Transverse colon (tissue), 4 donors: ENCODE measurements around the gene SCG5.

ENCODE experiments used
- POLR2A ChIP-seq: fragments of 450-650 bp; IDR thresholded peaks from one replicate; pipeline ENCODE4 v1.6.1; 2016; ENCODE audit warnings: antibody characterized with exemption, mild to moderate bottlenecking, moderate library complexity
- POLR2AphosphoS5 ChIP-seq, 3 donors: sonication (generic); formaldehyde crosslinking; IDR thresholded peaks; one replicate each; pipeline ENCODE4 v1.6.1; 2016; ENCODE audit warnings: antibody characterized with exemption in 3 of 3
- TF ChIP-seq, protein P1 (sequence below), 5 experiments: fragments of 200-600 bp in 3 of 5; fragments of 450-650 bp in 2 of 5; sonication (generic) in 3 of 5; IDR thresholded peaks; 1 replicate in 2 of 5; 2 replicates in 3 of 5; pipeline ENCODE4 v1.5.1; 2016 to 2017; ENCODE audit warnings: antibody characterized with exemption in 5 of 5, inconsistent platforms in 3 of 5, mild to moderate bottlenecking in 2 of 5, moderate library complexity in 1 of 5

DNA sequence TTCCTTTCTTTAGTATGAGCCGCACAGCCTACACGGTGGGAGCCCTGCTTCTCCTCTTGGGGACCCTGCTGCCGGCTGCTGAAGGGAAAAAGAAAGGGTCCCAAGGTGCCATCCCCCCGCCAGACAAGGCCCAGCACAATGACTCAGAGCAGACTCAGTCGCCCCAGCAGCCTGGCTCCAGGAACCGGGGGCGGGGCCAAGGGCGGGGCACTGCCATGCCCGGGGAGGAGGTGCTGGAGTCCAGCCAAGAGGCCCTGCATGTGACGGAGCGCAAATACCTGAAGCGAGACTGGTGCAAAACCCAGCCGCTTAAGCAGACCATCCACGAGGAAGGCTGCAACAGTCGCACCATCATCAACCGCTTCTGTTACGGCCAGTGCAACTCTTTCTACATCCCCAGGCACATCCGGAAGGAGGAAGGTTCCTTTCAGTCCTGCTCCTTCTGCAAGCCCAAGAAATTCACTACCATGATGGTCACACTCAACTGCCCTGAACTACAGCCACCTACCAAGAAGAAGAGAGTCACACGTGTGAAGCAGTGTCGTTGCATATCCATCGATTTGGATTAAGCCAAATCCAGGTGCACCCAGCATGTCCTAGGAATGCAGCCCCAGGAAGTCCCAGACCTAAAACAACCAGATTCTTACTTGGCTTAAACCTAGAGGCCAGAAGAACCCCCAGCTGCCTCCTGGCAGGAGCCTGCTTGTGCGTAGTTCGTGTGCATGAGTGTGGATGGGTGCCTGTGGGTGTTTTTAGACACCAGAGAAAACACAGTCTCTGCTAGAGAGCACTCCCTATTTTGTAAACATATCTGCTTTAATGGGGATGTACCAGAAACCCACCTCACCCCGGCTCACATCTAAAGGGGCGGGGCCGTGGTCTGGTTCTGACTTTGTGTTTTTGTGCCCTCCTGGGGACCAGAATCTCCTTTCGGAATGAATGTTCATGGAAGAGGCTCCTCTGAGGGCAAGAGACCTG, 89.5 kb downstream of the SCG5 start:
- TF ChIP-seq, protein P1, sequence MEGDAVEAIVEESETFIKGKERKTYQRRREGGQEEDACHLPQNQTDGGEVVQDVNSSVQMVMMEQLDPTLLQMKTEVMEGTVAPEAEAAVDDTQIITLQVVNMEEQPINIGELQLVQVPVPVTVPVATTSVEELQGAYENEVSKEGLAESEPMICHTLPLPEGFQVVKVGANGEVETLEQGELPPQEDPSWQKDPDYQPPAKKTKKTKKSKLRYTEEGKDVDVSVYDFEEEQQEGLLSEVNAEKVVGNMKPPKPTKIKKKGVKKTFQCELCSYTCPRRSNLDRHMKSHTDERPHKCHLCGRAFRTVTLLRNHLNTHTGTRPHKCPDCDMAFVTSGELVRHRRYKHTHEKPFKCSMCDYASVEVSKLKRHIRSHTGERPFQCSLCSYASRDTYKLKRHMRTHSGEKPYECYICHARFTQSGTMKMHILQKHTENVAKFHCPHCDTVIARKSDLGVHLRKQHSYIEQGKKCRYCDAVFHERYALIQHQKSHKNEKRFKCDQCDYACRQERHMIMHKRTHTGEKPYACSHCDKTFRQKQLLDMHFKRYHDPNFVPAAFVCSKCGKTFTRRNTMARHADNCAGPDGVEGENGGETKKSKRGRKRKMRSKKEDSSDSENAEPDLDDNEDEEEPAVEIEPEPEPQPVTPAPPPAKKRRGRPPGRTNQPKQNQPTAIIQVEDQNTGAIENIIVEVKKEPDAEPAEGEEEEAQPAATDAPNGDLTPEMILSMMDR (IDR thresholded peaks at IDR 0.05): no peak
- TF ChIP-seq POLR2A: no peak
- no peak for TF ChIP-seq POLR2AphosphoS5 (IDR thresholded peaks at IDR 0.05)
